ENCODE data around the gene ADAT1.

The ADAT1 gene

DNA sequence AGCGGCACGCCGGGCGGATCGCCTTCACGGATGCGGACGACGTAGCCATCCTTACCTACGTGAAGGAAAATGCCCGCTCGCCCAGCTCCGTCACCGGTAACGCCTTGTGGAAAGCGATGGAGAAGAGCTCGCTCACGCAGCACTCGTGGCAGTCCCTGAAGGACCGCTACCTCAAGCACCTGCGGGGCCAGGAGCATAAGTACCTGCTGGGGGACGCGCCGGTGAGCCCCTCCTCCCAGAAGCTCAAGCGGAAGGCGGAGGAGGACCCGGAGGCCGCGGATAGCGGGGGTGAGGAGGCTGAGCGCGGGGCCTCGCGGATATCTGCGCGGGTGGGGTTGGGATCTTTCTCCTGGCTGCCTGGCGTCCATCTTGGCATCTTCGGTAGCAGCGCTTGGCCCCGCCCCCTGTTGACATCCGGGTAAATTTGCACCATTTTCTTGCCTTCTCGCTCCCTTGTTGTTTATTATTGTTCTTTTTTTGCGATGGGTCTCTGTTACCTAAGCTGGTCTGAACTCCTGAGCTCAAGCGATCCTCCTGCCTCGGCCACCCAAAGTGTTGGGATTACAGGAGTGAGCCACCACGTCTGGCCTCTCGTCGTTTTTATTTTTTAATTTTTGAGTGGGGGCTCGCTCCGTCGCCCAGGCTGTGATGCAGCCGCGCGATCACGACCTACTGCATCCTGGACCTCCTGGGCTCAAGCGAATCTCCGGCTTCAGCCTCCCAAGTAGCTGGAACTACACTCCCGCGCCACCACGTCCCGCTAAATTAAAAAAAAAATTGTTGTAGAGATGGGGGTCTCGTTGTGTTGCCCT is 25.4 kb upstream of the ADAT1 start (continued):
- TF ChIP-seq EGR2 (tag by site-specific recombination; IDR thresholded peaks at IDR 0.05; ENCODE audit: low read depth) (peak; percentile 66), ZBTB17 (tag by site-specific recombination; IDR thresholded peaks at IDR 0.05) (peak; percentile 10; the same call in 1 of the 2 replicates), ZNF548 (tag by site-specific recombination; IDR thresholded peaks at IDR 0.05) (no peak), OSR2 (tag by site-specific recombination; IDR thresholded peaks at IDR 0.05) (peak; percentile 42), ZNF561 (tag by site-specific recombination; IDR thresholded peaks at IDR 0.05; ENCODE audit: borderline replicate concordance) (no peak)
- TF ChIP-seq, protein P1, sequence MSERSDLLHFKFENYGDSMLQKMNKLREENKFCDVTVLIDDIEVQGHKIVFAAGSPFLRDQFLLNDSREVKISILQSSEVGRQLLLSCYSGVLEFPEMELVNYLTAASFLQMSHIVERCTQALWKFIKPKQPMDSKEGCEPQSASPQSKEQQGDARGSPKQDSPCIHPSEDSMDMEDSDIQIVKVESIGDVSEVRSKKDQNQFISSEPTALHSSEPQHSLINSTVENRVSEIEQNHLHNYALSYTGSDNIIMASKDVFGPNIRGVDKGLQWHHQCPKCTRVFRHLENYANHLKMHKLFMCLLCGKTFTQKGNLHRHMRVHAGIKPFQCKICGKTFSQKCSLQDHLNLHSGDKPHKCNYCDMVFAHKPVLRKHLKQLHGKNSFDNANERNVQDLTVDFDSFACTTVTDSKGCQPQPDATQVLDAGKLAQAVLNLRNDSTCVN (tag by site-specific recombination; optimal IDR thresholded peaks at IDR 0.05): peak; percentile 81

GRCh38 chr16:75647492-75648264 is 24.6 kb upstream of the ADAT1 start, which contains the start of the genes KARS1 and TERF2IP:
TSS of gene KARS1 (minus strand) at chr16:75647665. CDS start at chr16:75647639, 26 bp downstream.
TSS of gene TERF2IP (plus strand) at chr16:75647773. CDS start at chr16:75647883, 110 bp downstream.
- POLR2A ChIA-PET: interaction anchor here (0.7 to 2.9 kb wide), 21 partner anchors 8 to 663 kb away, joined by 3 to 30 read pairs (median 4); partner anchors contain the start of genes ADAT1, CFDP1, GABARAPL2 and TMEM170A
- CTCF ChIA-PET: interaction anchor here (0.6 to 1.0 kb wide), 3 partner anchors 26 to 123 kb away, joined by 3 to 4 read pairs (median 3); no protein-coding TSS in a partner anchor
- H3K27ac ChIP-seq (ENCODE audit: extremely low read depth, low read depth, low read length): peak within 1 kb of the TSS; percentile 88
- H3K4me3 ChIP-seq (ENCODE audit: low read depth, low read length): peak within 1 kb of the TSS; percentile 88
- peaks cover 7% of the 10 kb centered on the region for H3K4me1 ChIP-seq (ENCODE audit: control insufficient read depth, insufficient read depth, low read length)
- H3K9me3 ChIP-seq (ENCODE audit: control insufficient read depth, insufficient read depth, low read depth, low read length): no peaks in the 10 kb centered on the region
- H3K36me3 ChIP-seq (ENCODE audit: control insufficient read depth in 2 of 2, insufficient read depth in 1 of 2, low read length in 2 of 2): peaks cover 12 to 28% of the 10 kb centered on the region in 2 experiments
- peak; percentile 71 for TF ChIP-seq KLF16 (tag by site-specific recombination; IDR thresholded peaks at IDR 0.05)
- peak; percentile 37; the same call in 1 of the 2 replicates for TF ChIP-seq KLF1 (tag by site-specific recombination; IDR thresholded peaks at IDR 0.05)
- peak; percentile 82 for TF ChIP-seq YY2 (tag by site-specific recombination; IDR thresholded peaks at IDR 0.05)
- TF ChIP-seq PRDM1 (tag by site-specific recombination; IDR thresholded peaks at IDR 0.05): peak; percentile 72; the same call in 1 of the 2 replicates
- TF ChIP-seq ZFP69B (tag by site-specific recombination; IDR thresholded peaks at IDR 0.05): peak; percentile 70
- no peak for TF ChIP-seq ZFP37 (tag by site-specific recombination; IDR thresholded peaks at IDR 0.05)
- TF ChIP-seq, protein P2, sequence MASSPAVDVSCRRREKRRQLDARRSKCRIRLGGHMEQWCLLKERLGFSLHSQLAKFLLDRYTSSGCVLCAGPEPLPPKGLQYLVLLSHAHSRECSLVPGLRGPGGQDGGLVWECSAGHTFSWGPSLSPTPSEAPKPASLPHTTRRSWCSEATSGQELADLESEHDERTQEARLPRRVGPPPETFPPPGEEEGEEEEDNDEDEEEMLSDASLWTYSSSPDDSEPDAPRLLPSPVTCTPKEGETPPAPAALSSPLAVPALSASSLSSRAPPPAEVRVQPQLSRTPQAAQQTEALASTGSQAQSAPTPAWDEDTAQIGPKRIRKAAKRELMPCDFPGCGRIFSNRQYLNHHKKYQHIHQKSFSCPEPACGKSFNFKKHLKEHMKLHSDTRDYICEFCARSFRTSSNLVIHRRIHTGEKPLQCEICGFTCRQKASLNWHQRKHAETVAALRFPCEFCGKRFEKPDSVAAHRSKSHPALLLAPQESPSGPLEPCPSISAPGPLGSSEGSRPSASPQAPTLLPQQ (tag by site-specific recombination; IDR thresholded peaks at IDR 0.05): peak; percentile 74
- TF ChIP-seq ZNF223 (tag by site-specific recombination; IDR thresholded peaks at IDR 0.05): peak; percentile 22; the same call in 1 of the 2 replicates
- 0 out of 2 replicates have a peak, but pooled peaks have one; percentile 9 for TF ChIP-seq ZSCAN5A (tag by site-specific recombination; IDR thresholded peaks at IDR 0.05)
- peak; percentile 100 for TF ChIP-seq ZBTB20 (tag by site-specific recombination; IDR thresholded peaks at IDR 0.05)
- TF ChIP-seq ZNF121 (tag by site-specific recombination; IDR thresholded peaks at IDR 0.05): no peak
- 0 out of 2 replicates have a peak, but pooled peaks have one; percentile 8 for TF ChIP-seq WT1 (tag by site-specific recombination; IDR thresholded peaks at IDR 0.05)
- TF ChIP-seq SP3 (tag by site-specific recombination; IDR thresholded peaks at IDR 0.05): peak; percentile 93
- TF ChIP-seq GLIS1 (tag by site-specific recombination; IDR thresholded peaks at IDR 0.05): peak; percentile 15; the same call in 1 of the 2 replicates
- TF ChIP-seq BCL11A (tag by site-specific recombination; IDR thresholded peaks at IDR 0.05; ENCODE audit: low read depth): no peak
- peak; percentile 16; the same call in 1 of the 2 replicates for TF ChIP-seq ZNF513 (tag by site-specific recombination; IDR thresholded peaks at IDR 0.05)
- TF ChIP-seq GLIS2 (tag by site-specific recombination; IDR thresholded peaks at IDR 0.05): peak; percentile 32; the same call in 1 of the 2 replicates
- peak; percentile 45; the same call in 1 of the 2 replicates for TF ChIP-seq SP7 (tag by site-specific recombination; IDR thresholded peaks at IDR 0.05)
- TF ChIP-seq, protein P1 (tag by site-specific recombination; optimal IDR thresholded peaks at IDR 0.05): peak; percentile 40
- 0 out of 2 replicates have a peak, but pooled peaks have one; percentile 53 for TF ChIP-seq ZNF174 (tag by site-specific recombination; IDR thresholded peaks at IDR 0.05)
- TF ChIP-seq ZNF670 (tag by site-specific recombination; IDR thresholded peaks at IDR 0.05; ENCODE audit: low read depth): no peak
- TF ChIP-seq ZNF664 (tag by site-specific recombination; IDR thresholded peaks at IDR 0.05): no peak
- peak; percentile 80; the same call in 1 of the 2 replicates for TF ChIP-seq KLF9 (tag by site-specific recombination; IDR thresholded peaks at IDR 0.05; ENCODE audit: low read depth)
